AG04449 (cell line): ENCODE measurements around the gene UBE2O.

Source experiments
- CTCF ChIA-PET: fragments of 350-600 bp; formaldehyde crosslinking; extraction: SDS; loops from one replicate; lab custom pipeline; 2021; ENCODE audit warnings: antibody characterized with exemption; lab: Yijun Ruan, JAX
- POLR2A ChIA-PET: fragments of 400-600, 350-600 bp; formaldehyde crosslinking; extraction: SDS; loops from one replicate; lab custom pipeline; 2020; ENCODE audit warnings: antibody characterized with exemption, inconsistent platforms; lab: Yijun Ruan, JAX
- DNase-seq: peaks from one replicate; pipeline ENCODE4 v3.0.0-alpha.2; 2010; ENCODE audit warnings: low read depth, low spot score
- H3K4me3 ChIP-seq: 2 replicates; pipeline ENCODE4 v1.5.1; 2011; ENCODE audit warnings: low read depth, mild to moderate bottlenecking, control low read depth, low read length
- CTCF ChIP-seq: IDR thresholded peaks from one replicate; pipeline ENCODE4 v1.5.1; 2011; ENCODE audit warnings: mild to moderate bottlenecking, moderate library complexity, low read length, control low read depth, inconsistent platforms; ENCODE audit not compliant: insufficient read depth; ENCODE audit errors: missing control alignments

The UBE2O gene

GRCh38 chr17:76467366-76467765 lies 14.4 kb upstream of the UBE2O start, which contains the start of gene AANAT:
TSS of gene AANAT (plus strand) at chr17:76467603. CDS start at chr17:76468747, 1,144 bp downstream.
- no peak for TF ChIP-seq CTCF
- POLR2A ChIA-PET, result no interaction called here
- no peak within 1 kb of the TSS for H3K4me3 ChIP-seq
- no peak for DNase-seq
- CTCF ChIA-PET, result interaction anchor here (1.0 to 34.4 kb wide), 16 partner anchors 8 to 157 kb away, joined by 3 to 1209 read pairs (median 8); partner anchors contain the start of genes RHBDF2 and UBE2O

GRCh38 chr17:76466775-76467130 lies 13.8 kb upstream of the UBE2O start:
- ChIA-PET POLR2A (no interaction called here), CTCF (interaction anchor here (0.6 to 34.4 kb wide), 19 partner anchors 9 to 158 kb away, joined by 3 to 1209 read pairs (median 6); partner anchors contain the start of genes PRCD, RHBDF2 and UBE2O)
- TF ChIP-seq CTCF, result no peak
- no peak overlapping the region for H3K4me3 ChIP-seq
- DNase-seq, result no peak

GRCh38 chr17:76462556-76463290 lies 9.8 kb upstream of the UBE2O start:
- POLR2A ChIA-PET, result interaction anchor here (0.7 kb wide), 1 partner anchor 65 kb away, joined by 3 read pairs; no protein-coding TSS in a partner anchor

GRCh38 chr17:76461765-76462555 lies 9.0 kb upstream of the UBE2O start:
- no peak overlapping the region for H3K4me3 ChIP-seq
- CTCF ChIA-PET, result interaction anchor here (1.0 to 34.4 kb wide), 7 partner anchors 9 to 162 kb away, joined by 3 to 1209 read pairs (median 5); partner anchors contain the start of genes RHBDF2 and UBE2O
- DNase-seq, result no peak
- no peak for TF ChIP-seq CTCF
- POLR2A ChIA-PET, result interaction anchor here (0.7 kb wide), 1 partner anchor 66 kb away, joined by 3 read pairs; no protein-coding TSS in a partner anchor

More at GRCh38 chr17:76462556-76463290, 9.8 kb upstream of the UBE2O start:
- H3K4me3 ChIP-seq, result no peak overlapping the region
- no peak for DNase-seq
- CTCF ChIA-PET, result interaction anchor here (0.9 to 34.4 kb wide), 8 partner anchors 10 to 161 kb away, joined by 3 to 1209 read pairs (median 4); partner anchors contain the start of genes RHBDF2 and UBE2O
- TF ChIP-seq CTCF, result no peak

- no peak overlapping the region for H3K4me3 ChIP-seq
- ChIA-PET CTCF (interaction anchor here (1.0 to 34.4 kb wide), 24 partner anchors 8 to 255 kb away, joined by 3 to 1209 read pairs (median 10); partner anchors contain the start of genes AANAT, RHBDF2 and SPHK1), POLR2A (no interaction called here)
- no peak for DNase-seq
- no peak for TF ChIP-seq CTCF
These were observed 6.7 kb upstream of the UBE2O start for GRCh38 chr17:76459674-76460073.
